Thymus (tissue), 11 donors: ENCODE results near the gene CHTF8. TPM values are rescaled to one million over a fixed set of nuclear protein-coding genes. Genes with fewer than 3 reads are reported as not detected.
"Not testable (repeated sequence)": the region's sequence is repeated elsewhere in the genome, so short reads cannot be mapped to it uniquely, and the experiment has no call there.

Experiments
- DNase-seq, 9 donors: peaks; one replicate each; pipeline ENCODE4 v3.0.0-alpha.2; 2013; ENCODE audit warnings: low spot score in 9 of 9, low read depth in 6 of 9, missing footprints in 1 of 9
- H3K27ac ChIP-seq, 2 donors: one replicate each; pipeline ENCODE4 v1.5.1; 2013; ENCODE audit warnings: control low read depth in 1 of 2, low read depth in 1 of 2, low read length in 1 of 2, mild to moderate bottlenecking in 1 of 2, moderate library complexity in 1 of 2
- H3K27me3 ChIP-seq, 2 donors: one replicate each; pipeline ENCODE4 v1.5.1; 2013; ENCODE audit warnings: low read length in 1 of 2; ENCODE audit not compliant: control insufficient read depth in 2 of 2, insufficient read depth in 1 of 2
- H3K36me3 ChIP-seq, 2 donors: one replicate each; pipeline ENCODE4 v1.5.1; 2013; ENCODE audit warnings: low read length in 1 of 2, mild to moderate bottlenecking in 1 of 2, moderate library complexity in 1 of 2; ENCODE audit not compliant: control insufficient read depth in 2 of 2, insufficient read depth in 2 of 2
- H3K4me1 ChIP-seq, 2 donors: one replicate each; pipeline ENCODE4 v1.5.1; 2013; ENCODE audit warnings: low read length in 2 of 2; ENCODE audit not compliant: control insufficient read depth in 2 of 2, insufficient read depth in 2 of 2
- H3K4me3 ChIP-seq, 2 donors: one replicate each; pipeline ENCODE4 v1.5.1; 2013; ENCODE audit warnings: low read length in 2 of 2, control low read depth in 1 of 2, mild to moderate bottlenecking in 1 of 2
- H3K9me3 ChIP-seq, 2 donors: one replicate each; pipeline ENCODE4 v1.5.1; 2013; ENCODE audit warnings: low read length in 1 of 2, mild to moderate bottlenecking in 1 of 2; ENCODE audit not compliant: control insufficient read depth in 2 of 2, insufficient read depth in 1 of 2
- WGBS: extraction: QIAGEN DNeasy Blood & Tissue Kit; methylation state at CpG from one replicate; pipeline ENCODE4 v1.1.7; 2013; 5-methylcytosine and 5-hydroxymethylcytosine counted together
- polyA plus RNA-seq: library from polyadenylated mRNA; stranded (reverse); fragments of 200-250 nt; gene quantifications from one replicate; pipeline ENCODE4 v1.2.3, GENCODE V29; 2013
- total RNA-seq: library from RNA; stranded (reverse); fragments of 120-200 nt; gene quantifications from one replicate; pipeline ENCODE4 v1.2.4, GENCODE V29; 2013
- donor health status: healthy.

CHTF8 gene
- total and polyA plus RNA-seq, 2 donors, result 35.3 to 64.4 TPM

GRCh38 chr16:69149621-69150020 is 17.2 kb upstream of the CHTF8 start:
- H3K36me3 ChIP-seq, result peaks cover 11 to 51% of the 10 kb centered on the region in 2 donors
- H3K27ac ChIP-seq, H3K4me3 ChIP-seq, H3K27me3 ChIP-seq, H3K9me3 ChIP-seq, H3K4me1 ChIP-seq, DNase-seq: not testable (repeated sequence)
- WGBS, result 99% methylated on average over 9 of the region's 9 CpGs

DNA sequence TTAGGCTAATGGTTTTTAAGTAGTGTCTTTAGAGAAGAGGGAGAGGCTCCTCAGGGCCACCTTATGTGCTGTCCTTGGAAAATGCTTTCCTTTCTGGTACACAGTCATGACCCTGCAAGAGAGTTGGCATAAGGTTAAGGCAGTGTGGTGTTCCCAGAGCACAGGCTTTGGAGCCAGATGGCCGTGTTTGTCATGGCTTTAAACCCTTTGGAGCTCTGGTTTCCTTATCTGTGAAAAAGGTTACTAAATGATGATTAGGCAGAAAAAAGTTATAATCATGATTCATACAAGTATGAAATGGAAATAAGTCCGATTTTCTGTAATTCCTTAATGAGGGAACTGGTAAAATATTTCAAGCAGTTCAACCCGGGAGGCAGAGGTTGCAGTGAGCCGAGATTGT is 13.3 kb upstream of the CHTF8 start:
- Histone ChIP-seq H3K27ac (no peak overlapping the region), H3K9me3 (no peaks in the 10 kb centered on the region), H3K27me3 (no peaks in the 10 kb centered on the region), H3K36me3 (peaks cover 19 to 56% of the 10 kb centered on the region in 2 donors), H3K4me3 (no peak overlapping the region), H3K4me1 (no peaks in the 10 kb centered on the region)
- no peak for DNase-seq
- WGBS, result 96% methylated on average over 4 of the region's 4 CpGs

GRCh38 chr16:69143116-69143515 is 10.7 kb upstream of the CHTF8 start:
- H3K27ac ChIP-seq, result no peak overlapping the region
- no peak for DNase-seq
- H3K36me3 ChIP-seq, result peaks cover 33 to 69% of the 10 kb centered on the region in 2 donors
- H3K9me3 ChIP-seq, result no peaks in the 10 kb centered on the region
- no peaks in the 10 kb centered on the region for H3K27me3 ChIP-seq
- H3K4me3 ChIP-seq, result no peak overlapping the region
- WGBS, result 98% methylated on average over 11 of the region's 11 CpGs
- no peaks in the 10 kb centered on the region for H3K4me1 ChIP-seq

DNA sequence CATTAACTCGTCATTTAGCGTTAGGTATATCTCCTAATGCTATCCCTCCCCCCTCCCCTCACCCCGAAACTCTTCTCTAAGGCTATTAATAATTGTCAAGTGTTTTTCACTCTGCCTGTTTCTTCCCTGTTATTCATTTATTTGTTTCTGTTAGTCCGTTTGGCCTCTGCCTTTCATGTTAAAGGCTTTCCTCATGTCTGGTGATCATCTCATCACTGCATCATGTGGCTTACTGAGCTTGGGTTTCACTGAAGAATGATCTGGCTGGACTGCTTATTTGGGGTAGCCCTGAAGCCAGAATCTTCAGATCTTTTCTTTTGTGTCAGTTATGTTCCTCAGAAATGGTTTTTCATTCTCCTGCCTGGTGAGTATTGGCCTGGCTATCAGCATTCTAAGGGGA is 9.5 kb upstream of the CHTF8 start:
- no peak overlapping the region for H3K4me3 ChIP-seq
- WGBS, result 98% methylated on average over 4 of the region's 4 CpGs
- no peak for DNase-seq
- no peak overlapping the region for H3K27ac ChIP-seq
- no peaks in the 10 kb centered on the region for H3K27me3 ChIP-seq
- no peaks in the 10 kb centered on the region for H3K9me3 ChIP-seq
- peaks cover 33 to 75% of the 10 kb centered on the region in 2 donors for H3K36me3 ChIP-seq
- no peaks in the 10 kb centered on the region for H3K4me1 ChIP-seq

- H3K36me3 ChIP-seq, result peaks cover 33 to 72% of the 10 kb centered on the region in 2 donors
- no peak for DNase-seq
- H3K4me1 ChIP-seq, result no peaks in the 10 kb centered on the region
- 97% methylated on average over 5 of the region's 5 CpGs for WGBS
- no peak overlapping the region for H3K27ac ChIP-seq
- H3K4me3 ChIP-seq, result no peak overlapping the region
- H3K27me3 ChIP-seq, result no peaks in the 10 kb centered on the region
- no peaks in the 10 kb centered on the region for H3K9me3 ChIP-seq
Observed at GRCh38 chr16:69141014-69141413, 8.6 kb upstream of the CHTF8 start.

GRCh38 chr16:69139464-69139863 is 7.1 kb upstream of the CHTF8 start:
- 97% methylated on average over 7 of the region's 7 CpGs for WGBS
- H3K27me3 ChIP-seq, result not testable (repeated sequence)

DNA sequence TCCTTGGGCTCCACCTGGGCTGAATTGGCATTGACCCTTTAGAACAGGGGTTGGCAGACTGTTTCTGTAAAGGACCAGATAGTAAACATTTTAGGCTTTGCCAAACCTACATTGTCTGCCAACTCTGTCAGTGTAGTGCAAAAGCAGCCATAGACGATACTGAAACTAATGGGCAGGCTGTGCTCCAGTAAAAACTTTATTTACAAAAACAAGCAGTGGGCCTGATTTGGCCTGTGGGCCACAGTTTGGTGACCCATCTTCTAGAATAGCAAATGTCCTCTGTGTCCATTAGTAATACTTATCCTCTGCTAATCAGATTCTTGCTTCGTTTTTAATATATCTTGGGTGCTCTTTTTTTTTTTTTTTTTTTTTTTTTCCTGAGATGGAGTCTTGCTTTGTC is 6.2 kb upstream of the CHTF8 start:
- WGBS, result over 99% methylated on average over 2 of the region's 2 CpGs
- Histone ChIP-seq H3K27me3 (no peaks in the 10 kb centered on the region), H3K4me3 (no peak overlapping the region), H3K27ac (no peak overlapping the region), H3K4me1 (peaks cover under 1 to 4% of the 10 kb centered on the region in 2 donors), H3K9me3 (no peaks in the 10 kb centered on the region), H3K36me3 (peaks cover 33 to 64% of the 10 kb centered on the region in 2 donors)
- no peak for DNase-seq

More at GRCh38 chr16:69139464-69139863, 7.1 kb upstream of the CHTF8 start:
- not testable (repeated sequence) for DNase-seq, H3K9me3 ChIP-seq, H3K4me3 ChIP-seq, H3K27ac ChIP-seq, H3K4me1 ChIP-seq
- peaks cover 33 to 71% of the 10 kb centered on the region in 2 donors for H3K36me3 ChIP-seq

GRCh38 chr16:69133373-69133954 is 1.1 kb upstream of the CHTF8 start:
- H3K27ac ChIP-seq, result peak overlapping the region in 1 of 2 donors; percentile 20
- no peaks in the 10 kb centered on the region for H3K27me3 ChIP-seq
- peak overlapping the region; percentile 72 to 97 for H3K4me3 ChIP-seq
- no peaks in the 10 kb centered on the region for H3K9me3 ChIP-seq
- no peak for DNase-seq
- WGBS, result 72% methylated on average over 5 of the region's 5 CpGs
- peaks cover 3 to 26% of the 10 kb centered on the region in 2 donors for H3K36me3 ChIP-seq
- H3K4me1 ChIP-seq, result peaks cover 11 to 13% of the 10 kb centered on the region in 2 donors

DNA sequence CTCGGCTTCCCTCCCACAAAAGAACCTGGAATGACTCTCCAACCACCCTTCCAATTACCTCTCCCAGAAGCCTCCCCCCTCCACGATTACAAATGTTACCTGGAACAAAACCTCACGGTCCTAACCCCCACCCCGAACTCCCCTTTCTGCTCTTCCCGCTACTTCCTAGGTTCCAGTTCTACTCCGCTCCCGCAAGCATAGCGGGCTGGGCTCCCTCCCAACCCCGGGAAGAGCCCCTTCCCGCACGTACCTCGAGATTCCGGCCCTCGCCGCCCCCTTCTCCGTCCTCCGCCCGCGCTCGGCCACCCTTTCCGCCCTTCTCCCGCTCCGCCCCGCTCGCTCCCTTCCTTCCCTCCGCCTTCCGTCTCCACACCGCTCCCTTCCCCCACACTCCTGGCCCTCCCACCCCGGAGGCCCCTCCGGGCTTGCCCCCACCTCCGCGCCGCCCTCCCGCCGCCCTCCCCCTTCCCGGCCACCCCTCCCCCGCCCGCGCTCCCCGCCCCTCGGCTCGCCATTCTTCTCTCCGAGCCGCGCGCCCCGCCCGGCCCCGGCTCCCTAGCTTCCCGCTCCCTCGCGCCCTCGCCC is 457 bp downstream of the CHTF8 start:
- H3K27me3 ChIP-seq, result no peaks in the 10 kb centered on the region
- peak in 6 of 9 donors; percentile 29 to 80 (median 64) for DNase-seq
- H3K4me1 ChIP-seq, result peaks cover 11 to 13% of the 10 kb centered on the region in 2 donors
- H3K36me3 ChIP-seq, result peaks cover 0 to 18% of the 10 kb centered on the region in 2 donors
- no peaks in the 10 kb centered on the region for H3K9me3 ChIP-seq
- peak overlapping the region; percentile 85 to 95 for H3K27ac ChIP-seq
- WGBS, result 2% methylated on average over 53 of the region's 53 CpGs
- H3K4me3 ChIP-seq, result peak overlapping the region; percentile 97 to 98
